Nephron progenitor cell (in vitro differentiated cells): Measurements from ENCODE around the gene C5orf46.

Experiments used
- DNase-seq: peaks from one replicate; pipeline ENCODE4 v3.0.0; 2021
- H3K27ac Mint-ChIP-seq: 2 replicates; pipeline ENCODE4 v1.8.0; 2021; ENCODE audit warnings: mild to moderate bottlenecking, moderate library complexity, mixed read lengths
- H3K27me3 Mint-ChIP-seq: 2 replicates; pipeline ENCODE4 v1.8.0; 2021; ENCODE audit warnings: mild to moderate bottlenecking, low read depth, mixed read lengths; ENCODE audit not compliant: poor library complexity
- H3K36me3 Mint-ChIP-seq: 2 replicates; pipeline ENCODE4 v1.8.0; 2021; ENCODE audit warnings: low read depth, mixed read lengths
- H3K4me1 Mint-ChIP-seq: 2 replicates; pipeline ENCODE4 v1.8.0; 2021; ENCODE audit warnings: mixed read lengths
- H3K4me3 Mint-ChIP-seq: 2 replicates; pipeline ENCODE4 v1.8.0; 2021; ENCODE audit warnings: mild to moderate bottlenecking, moderate library complexity, mixed read lengths
- H3K9me3 Mint-ChIP-seq: 2 replicates; pipeline ENCODE4 v1.8.0; 2021; ENCODE audit warnings: mild to moderate bottlenecking, moderate library complexity, mixed read lengths
- TF ChIP-seq, protein P1 (sequence below): fragments of 200-600 bp; sonication (generic); IDR thresholded peaks from 2 replicates; pipeline ENCODE4 v1.5.0; 2021; ENCODE audit warnings: antibody characterized with exemption

Gene C5orf46

DNA sequence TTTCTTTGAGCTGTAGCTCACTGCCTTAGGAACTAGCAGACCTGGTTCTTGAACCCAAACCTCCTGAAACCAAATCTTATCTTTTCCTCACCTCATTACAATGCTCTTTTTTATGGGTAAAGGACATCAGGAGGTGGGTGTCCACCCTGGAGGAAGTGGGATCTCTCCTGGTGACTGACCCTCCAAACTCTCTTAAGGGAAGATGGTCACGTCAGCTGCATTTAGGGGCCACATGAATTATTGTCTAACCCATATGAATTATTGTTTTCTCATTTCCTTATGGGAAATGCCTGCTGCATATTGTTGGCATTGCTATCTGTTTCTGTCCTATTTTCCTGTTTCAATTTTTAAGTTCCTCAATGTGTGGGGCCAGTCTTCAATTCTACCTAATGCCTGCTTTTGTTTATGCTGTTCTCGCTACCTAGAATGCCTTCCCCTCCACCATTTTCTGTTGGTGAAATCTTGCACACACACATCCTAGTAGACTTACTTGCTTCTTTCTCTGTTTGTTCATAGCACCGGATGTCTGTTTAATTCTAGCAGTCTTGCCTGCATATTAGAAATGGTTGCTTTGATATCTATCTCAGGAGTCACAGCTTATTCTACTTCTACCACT lies 52.9 kb downstream of the C5orf46 start:
- Mint-ChIP-seq H3K4me3 (no peak overlapping the region), H3K27ac (no peak overlapping the region), H3K36me3 (no peaks in the 10 kb centered on the region), H3K27me3 (peaks cover 3% of the 10 kb centered on the region), H3K9me3 (no peaks in the 10 kb centered on the region), H3K4me1 (no peaks in the 10 kb centered on the region)
- TF ChIP-seq, protein P1, sequence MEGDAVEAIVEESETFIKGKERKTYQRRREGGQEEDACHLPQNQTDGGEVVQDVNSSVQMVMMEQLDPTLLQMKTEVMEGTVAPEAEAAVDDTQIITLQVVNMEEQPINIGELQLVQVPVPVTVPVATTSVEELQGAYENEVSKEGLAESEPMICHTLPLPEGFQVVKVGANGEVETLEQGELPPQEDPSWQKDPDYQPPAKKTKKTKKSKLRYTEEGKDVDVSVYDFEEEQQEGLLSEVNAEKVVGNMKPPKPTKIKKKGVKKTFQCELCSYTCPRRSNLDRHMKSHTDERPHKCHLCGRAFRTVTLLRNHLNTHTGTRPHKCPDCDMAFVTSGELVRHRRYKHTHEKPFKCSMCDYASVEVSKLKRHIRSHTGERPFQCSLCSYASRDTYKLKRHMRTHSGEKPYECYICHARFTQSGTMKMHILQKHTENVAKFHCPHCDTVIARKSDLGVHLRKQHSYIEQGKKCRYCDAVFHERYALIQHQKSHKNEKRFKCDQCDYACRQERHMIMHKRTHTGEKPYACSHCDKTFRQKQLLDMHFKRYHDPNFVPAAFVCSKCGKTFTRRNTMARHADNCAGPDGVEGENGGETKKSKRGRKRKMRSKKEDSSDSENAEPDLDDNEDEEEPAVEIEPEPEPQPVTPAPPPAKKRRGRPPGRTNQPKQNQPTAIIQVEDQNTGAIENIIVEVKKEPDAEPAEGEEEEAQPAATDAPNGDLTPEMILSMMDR: no peak
- no peak for DNase-seq

GRCh38 chr5:147852365-147852764 lies 54.0 kb downstream of the C5orf46 start:
- H3K36me3 Mint-ChIP-seq: no peaks in the 10 kb centered on the region
- TF ChIP-seq, protein P1: no peak
- no peaks in the 10 kb centered on the region for H3K4me1 Mint-ChIP-seq
- H3K27me3 Mint-ChIP-seq: peaks cover 5% of the 10 kb centered on the region
- H3K9me3 Mint-ChIP-seq: no peaks in the 10 kb centered on the region
- H3K27ac Mint-ChIP-seq: no peak overlapping the region
- DNase-seq: no peak
- H3K4me3 Mint-ChIP-seq: no peak overlapping the region

- H3K4me3 Mint-ChIP-seq: no peak overlapping the region
- no peaks in the 10 kb centered on the region for H3K4me1 Mint-ChIP-seq
- no peak for DNase-seq
- peaks cover 5% of the 10 kb centered on the region for H3K27me3 Mint-ChIP-seq
- H3K27ac Mint-ChIP-seq: no peak overlapping the region
- no peaks in the 10 kb centered on the region for H3K36me3 Mint-ChIP-seq
- H3K9me3 Mint-ChIP-seq: no peaks in the 10 kb centered on the region
- TF ChIP-seq, protein P1: no peak
These were observed 54.8 kb downstream of the C5orf46 start for GRCh38 chr5:147851578-147851977.

DNA sequence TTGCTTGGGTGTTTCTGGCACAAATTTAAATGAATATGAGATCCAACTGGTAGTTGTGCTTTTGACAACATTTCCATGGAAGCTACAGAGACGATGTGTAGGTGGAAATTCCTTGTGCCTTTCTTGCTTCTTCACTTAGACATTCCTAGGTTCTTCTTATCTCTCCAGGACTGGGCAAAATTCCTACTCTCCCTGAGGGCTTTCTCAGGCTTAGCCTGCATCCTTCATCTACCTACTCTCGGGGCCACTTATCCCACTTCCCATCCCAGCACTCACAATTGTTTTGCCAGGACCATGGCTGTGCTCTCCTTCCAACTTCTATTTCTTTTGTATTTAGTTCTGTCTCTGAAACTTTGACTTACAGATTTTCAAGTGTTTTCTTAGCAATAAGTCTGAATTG lies 57.1 kb downstream of the C5orf46 start:
- TF ChIP-seq, protein P1: no peak
- H3K4me1 Mint-ChIP-seq: no peaks in the 10 kb centered on the region
- no peak overlapping the region for H3K27ac Mint-ChIP-seq
- no peaks in the 10 kb centered on the region for H3K36me3 Mint-ChIP-seq
- H3K27me3 Mint-ChIP-seq: peaks cover 5% of the 10 kb centered on the region
- no peaks in the 10 kb centered on the region for H3K9me3 Mint-ChIP-seq
- H3K4me3 Mint-ChIP-seq: no peak overlapping the region
- DNase-seq: no peak

- H3K27ac Mint-ChIP-seq: no peak overlapping the region
- no peak for DNase-seq
- no peaks in the 10 kb centered on the region for H3K9me3 Mint-ChIP-seq
- no peak overlapping the region for H3K4me3 Mint-ChIP-seq
- TF ChIP-seq, protein P1: no peak
- peaks cover 5% of the 10 kb centered on the region for H3K27me3 Mint-ChIP-seq
- no peaks in the 10 kb centered on the region for H3K36me3 Mint-ChIP-seq
- no peaks in the 10 kb centered on the region for H3K4me1 Mint-ChIP-seq
These were observed 60.7 kb downstream of the C5orf46 start for GRCh38 chr5:147845618-147846017.

GRCh38 chr5:147844846-147845245 lies 61.5 kb downstream of the C5orf46 start:
- Mint-ChIP-seq H3K4me1 (no peaks in the 10 kb centered on the region), H3K27me3 (peaks cover 4% of the 10 kb centered on the region), H3K9me3 (no peaks in the 10 kb centered on the region), H3K4me3 (no peak overlapping the region), H3K27ac (no peak overlapping the region), H3K36me3 (no peaks in the 10 kb centered on the region)
- DNase-seq: no peak
- TF ChIP-seq, protein P1: no peak
